OCI-LY3 (cell line): ENCODE data around the gene PHYKPL.

Experiments
- CTCF ChIP-seq: fragments of 200-600, 300-600 bp; sonication (generic); IDR thresholded peaks from 2 replicates; pipeline ENCODE4 v1.5.1; 2014; ENCODE audit warnings: antibody characterized with exemption, low read length, low read depth
- EZH2phosphoT487 ChIP-seq: fragments of 200-600 bp; shearing (Covaris generic); IDR thresholded peaks from 2 replicates; pipeline ENCODE4 v1.6.1; 2018; ENCODE audit warnings: antibody characterized with exemption, mixed run types, low read depth

GRCh38 chr5:178227138-178227659 lies 5.4 kb downstream of the PHYKPL start:
- TF ChIP-seq EZH2phosphoT487: no peak
- TF ChIP-seq CTCF: no peak
